ENCODE data around the gene TOB2.

The TOB2 gene, protein sequence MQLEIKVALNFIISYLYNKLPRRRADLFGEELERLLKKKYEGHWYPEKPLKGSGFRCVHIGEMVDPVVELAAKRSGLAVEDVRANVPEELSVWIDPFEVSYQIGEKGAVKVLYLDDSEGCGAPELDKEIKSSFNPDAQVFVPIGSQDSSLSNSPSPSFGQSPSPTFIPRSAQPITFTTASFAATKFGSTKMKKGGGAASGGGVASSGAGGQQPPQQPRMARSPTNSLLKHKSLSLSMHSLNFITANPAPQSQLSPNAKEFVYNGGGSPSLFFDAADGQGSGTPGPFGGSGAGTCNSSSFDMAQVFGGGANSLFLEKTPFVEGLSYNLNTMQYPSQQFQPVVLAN

DNA sequence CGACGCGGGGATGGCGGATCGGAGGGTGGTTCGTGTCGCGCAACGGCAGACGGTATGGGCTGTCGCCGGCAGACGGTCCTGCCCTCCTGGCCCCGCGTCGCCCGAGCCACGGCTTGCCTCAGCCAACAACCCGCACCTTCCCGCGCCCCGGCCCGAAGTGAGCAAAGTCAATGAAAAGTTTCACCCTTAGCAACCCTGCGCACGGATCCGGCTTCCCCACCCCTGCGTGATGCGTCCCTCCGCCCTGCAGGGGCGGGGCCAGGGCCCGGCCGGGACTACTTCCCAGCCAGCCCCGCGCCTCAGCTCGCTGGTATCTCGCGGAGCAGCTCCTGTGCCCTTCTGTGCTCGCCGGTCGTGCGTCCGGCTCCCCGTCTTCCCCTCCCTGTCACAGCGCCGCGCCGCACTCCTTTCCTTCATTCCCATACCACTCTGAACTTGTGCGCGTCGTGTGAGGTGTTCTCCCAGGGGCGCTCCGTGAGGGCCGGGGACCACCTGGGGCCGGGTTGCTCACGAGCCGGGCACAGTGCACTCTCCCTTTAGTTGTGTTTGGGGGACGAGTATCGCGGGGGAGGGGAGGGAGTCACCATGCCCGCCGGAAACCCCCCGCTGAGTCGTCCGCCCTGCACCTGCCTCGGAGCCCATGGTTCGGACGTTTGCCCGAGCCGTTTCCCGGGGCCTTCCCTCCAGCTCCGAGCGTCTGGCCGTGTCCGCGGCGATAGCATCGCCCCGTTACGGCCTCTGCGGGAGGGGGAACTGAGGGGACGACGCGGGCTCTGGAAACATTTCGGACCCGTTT lies at the start of gene TOB2:
Gene TOB2, minus strand, starts transcription at position 163 of the 796 bp plus-strand sequence. CDS start 9,456 bp downstream, outside the sequence.
- in situ Hi-C loops (cut with MboI; ENCODE audit: low sequenced_read_pairs) = no loop called here

DNA sequence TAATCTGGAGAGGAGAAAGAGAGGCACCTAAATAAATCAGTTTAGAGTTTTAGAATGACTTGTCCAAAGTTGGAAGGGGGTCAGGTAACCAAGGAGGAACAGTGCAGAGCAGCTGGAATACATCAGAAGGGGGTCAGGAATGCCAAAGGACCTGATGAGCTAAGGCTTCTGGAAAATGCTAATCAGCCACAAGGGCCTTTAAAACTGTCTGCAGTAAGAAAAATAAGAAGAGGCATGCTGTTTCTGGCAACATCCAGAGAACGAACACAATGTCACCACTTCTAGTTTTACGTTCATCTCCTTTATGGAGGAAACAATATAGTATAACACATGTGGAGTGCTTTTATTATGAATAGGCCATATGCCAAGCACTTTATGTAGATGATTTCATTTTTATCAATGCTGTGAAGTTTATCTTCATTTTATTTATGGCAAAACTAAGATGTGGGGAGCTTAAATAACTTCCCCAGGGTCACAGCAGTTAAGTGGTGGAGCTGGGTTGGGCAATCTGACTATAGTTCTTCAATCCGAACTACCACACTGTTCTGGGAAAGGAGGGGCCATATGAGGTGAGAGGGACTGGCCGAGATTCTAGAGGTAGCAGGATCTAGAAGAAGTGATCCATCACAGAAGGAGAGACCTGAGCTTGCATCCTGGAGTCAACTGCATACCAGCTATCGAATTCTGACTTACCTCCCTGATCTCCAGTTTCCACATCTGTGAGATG lies 44.9 kb upstream of the TOB2 start:
- in situ Hi-C loops (cut with MboI; ENCODE audit: low sequenced_read_pairs) = no loop called here

DNA sequence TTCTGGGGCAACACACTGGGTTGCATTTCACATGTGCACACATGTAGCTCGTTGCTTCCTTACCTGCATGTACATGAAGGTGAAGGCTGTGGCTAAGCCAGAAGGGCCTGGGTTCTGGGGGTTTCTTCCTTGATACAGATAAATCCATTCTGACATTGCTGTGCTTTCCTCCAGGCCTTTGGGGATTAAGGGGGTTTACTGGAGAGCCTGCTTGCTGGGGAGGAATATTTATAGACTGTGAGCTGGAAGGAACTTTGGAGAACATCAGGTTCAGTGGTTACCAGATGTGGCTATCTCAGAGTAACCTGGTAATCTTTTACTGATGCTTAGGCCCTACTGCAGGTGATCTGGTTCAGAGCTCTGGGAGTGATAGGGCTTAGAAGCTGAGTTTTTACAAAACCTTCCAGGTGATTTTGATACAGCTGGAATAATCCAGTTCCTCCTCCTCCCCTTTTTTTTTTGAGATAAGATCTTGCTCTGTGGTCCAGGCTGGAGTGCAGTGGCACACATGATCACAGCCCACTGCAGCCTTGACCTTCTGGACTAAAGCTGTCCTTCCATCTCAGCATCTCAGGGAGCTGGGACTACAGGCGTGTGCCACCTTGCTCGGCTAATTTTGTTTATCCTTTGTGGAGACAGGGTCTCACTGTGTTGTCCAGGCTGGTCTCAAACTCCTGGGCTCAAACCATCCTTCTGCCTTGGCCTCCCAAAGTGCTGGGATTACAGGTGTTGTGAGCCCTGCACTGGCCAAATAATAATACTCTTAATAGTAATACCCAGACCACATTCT lies 42.2 kb upstream of the TOB2 start:
- in situ Hi-C loops (cut with MboI; ENCODE audit: low sequenced_read_pairs) = no loop called here

DNA sequence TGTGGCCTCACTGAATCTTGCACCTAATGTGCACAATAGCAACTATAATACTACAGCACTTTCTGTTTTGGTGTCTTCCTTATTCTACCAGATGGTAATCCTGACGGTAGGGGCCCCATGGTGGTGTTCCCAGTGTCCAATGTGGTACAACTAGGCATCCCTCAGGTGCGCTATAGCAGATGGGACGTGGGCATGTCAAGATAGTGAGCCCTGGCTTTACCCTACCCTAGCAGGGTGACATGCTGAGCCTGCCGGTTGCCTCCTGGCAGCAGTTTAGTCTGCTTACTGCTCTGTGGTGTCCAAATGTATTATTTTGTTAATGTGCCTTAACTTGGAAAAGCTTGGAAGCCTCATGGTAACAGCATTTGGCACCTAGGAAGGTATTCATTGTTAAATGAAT lies 41.5 kb upstream of the TOB2 start:
- in situ Hi-C loops (cut with MboI; ENCODE audit: low sequenced_read_pairs) = no loop called here

DNA sequence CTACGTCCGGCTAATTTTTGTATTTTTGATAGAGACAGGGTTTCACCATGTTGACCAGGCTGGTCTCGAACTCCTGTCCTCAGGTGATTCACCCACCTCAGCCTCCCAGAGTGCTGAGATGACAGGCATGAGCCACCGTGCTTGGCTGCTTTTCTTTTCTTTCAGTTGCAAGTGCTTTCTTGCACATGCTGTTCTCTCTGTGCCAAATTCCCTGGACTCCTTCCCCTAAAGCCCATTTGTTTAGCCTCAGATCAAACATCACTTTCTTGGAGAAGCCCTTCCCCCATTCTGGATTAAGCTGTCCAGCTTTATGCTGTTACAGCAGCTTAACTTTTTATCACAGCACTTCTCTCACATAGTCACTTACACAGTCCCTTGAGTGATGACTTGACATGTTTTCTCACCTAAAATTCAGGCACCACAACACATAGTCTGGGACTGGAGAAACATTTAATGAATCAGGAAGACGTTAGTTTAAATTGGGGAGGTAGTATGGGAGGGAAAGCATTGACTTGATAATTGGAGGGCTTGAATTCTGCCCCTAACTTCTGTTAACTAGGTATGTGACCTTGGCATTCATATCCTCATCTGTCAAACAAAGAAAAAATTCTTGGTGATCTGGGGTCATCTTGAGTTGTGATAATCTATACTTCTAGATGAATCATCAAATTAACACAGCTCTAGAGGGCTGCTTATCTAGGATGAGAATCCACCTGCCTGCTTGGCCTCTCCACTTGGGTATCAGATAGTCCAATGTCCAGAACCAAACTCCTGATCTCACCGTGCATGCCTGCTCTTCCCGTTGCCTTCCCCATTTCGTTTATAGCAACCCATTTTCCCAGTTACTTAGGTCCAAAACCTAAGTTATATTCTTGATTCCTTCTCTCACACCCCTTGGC lies 40.7 kb upstream of the TOB2 start:
- in situ Hi-C loops (cut with MboI; ENCODE audit: low sequenced_read_pairs) = no loop called here

DNA sequence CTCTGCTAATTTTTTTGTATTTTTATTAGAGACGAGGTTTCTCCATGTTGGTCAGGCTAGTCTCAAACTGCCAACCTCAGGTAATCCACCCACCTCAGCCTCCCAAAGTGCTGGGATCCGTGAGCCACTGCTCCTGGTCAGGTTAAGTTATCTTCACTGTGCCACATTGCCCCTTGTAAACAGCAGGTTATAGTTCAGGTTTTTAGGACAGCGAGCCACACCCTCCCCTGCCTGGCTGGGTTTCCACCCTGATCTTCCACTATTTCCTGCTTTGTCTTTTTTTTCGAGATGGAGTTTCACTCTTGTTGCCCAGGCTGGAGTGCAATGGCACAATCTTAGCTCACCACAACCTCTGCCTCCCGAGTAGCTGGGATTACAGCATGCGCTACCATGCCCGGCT lies 38.4 kb upstream of the TOB2 start:
- in situ Hi-C loops (cut with MboI; ENCODE audit: low sequenced_read_pairs) = no loop called here

DNA sequence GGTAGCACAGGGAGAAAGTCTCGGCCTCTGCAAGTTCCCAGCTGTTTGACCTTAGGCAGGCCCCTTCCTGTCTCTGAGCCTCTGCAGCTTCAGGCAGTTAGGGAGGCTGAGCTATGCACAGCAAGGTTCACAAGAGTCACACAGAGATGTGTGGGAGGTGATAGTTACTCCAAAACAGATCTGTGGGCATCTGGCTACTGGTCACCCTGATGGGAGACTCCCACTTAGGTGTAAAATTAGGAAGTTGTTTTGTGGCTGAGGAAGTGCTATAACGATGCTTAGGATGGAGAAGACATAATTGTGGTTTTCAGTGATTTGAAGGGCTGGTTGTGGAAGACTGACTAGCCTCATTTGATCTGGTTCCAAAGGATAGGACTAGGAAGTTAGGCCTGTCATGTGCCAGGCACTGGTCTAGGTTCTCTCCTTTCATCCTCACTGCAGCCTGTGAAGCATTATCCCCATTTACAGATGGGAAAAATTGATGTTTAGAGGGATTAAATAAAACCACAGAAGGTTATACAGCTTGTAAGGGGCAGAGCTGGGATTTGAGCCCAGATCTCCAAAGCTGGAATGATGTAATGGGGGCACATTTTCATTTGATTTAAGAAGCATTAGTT lies 35.8 kb upstream of the TOB2 start:
- in situ Hi-C loops (cut with MboI; ENCODE audit: low sequenced_read_pairs) = no loop called here

DNA sequence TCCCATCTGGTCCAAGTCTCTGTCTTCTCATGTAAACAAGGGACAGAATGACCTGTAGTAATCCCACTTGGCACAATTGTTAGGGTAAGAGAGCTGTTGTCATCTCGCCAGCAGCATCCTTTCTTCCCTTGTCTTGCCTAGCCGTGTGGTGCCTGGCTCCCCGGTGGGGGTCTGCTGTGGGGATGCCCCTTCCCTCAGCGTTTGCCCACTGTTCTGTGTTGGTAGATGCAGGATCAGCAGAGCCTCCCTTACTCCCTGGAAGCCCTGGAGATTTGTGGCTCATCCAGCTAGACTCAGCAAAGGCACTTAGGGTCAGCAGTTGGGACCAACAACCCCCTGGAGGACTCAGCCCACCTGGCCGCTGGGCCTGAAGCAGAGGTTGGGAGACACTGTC lies 35.3 kb upstream of the TOB2 start:
- in situ Hi-C loops (cut with MboI; ENCODE audit: low sequenced_read_pairs) = no loop called here

DNA sequence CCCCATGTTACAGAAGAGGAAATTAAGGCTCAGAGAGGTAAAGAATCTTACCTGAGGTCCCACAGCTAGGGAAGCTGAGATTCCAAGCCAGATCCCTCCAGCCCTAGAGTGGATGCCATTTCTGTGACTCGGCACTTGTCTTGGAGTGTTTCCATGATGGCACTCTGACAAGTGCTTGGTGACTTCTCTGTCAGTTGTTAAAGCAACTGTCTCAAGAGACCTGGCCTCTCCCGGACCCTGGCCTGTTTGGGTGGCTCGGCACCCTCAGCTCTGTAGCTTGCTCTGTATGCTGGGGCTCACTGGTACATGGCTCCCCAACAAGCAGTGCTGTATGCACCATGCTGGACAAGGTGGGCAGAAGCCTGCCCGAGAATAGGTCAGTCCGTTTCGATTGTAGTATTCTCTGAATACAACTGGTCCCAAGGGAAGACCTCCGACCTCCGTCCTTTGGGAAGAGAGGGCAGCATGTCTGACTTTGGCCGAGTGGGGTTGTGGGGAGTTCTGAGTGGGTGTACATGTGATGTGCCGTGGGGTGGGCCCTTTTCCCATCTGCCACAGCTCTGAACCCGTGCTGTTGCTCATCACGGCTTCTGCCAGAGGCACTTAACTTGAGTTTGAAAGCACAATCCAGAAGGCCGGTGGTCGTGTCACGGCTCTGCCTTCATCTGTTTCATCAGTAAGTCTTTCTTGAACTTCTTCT lies 34.7 kb upstream of the TOB2 start:
- in situ Hi-C loops (cut with MboI; ENCODE audit: low sequenced_read_pairs) = no loop called here

DNA sequence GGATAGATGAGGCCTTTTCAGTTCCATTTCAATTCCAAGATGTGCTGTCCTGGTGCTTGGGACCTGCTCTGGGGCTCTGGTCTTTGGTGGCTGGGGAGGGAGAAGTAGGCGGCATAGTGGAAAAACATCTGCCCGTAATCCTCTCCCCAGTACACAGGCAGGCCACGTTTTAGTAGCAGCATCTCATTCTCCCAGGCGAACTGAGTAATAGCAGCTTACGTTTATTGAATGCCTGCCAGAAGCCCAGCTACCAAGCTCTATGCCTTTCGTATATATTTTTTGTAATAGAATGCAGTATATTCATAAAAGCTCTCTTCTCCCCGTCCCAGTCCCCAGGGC lies 33.8 kb upstream of the TOB2 start:
- in situ Hi-C loops (cut with MboI; ENCODE audit: low sequenced_read_pairs) = no loop called here

DNA sequence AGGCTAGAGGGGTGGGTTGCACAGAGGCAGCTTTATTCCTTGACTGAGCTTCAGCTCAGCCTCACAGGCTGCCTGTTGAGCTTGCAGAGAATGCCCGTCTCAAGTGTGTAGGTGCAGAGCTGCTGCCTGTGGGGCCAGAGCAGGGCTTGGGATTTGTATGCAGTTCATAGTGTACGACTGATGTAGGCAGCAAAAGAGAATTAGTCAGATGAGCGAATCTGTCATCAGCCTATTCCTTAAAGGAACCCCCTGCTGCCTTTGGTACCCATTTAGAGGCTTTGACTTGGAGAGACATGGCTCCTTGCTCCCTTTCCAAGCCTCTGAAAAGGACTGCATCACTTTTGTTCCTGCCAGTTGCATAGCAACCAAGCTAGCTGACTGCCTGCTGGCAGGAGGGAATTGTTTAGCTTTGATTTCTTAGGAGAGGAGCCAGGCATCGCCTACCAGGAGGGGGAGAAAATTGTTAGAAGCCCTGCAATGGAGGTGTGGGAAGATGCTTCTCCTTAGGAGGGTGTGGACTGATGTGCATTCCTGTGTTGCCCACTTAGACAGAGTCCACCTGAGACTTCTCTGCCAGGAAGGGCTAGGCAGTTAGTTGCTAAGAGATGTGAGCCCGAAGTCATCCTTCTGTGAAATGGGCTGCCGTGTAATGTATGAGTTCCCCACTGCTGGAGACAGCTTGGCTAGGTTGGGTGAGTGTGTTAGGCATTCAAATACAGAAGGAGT lies 33.2 kb upstream of the TOB2 start:
- in situ Hi-C loops (cut with MboI; ENCODE audit: low sequenced_read_pairs) = no loop called here

DNA sequence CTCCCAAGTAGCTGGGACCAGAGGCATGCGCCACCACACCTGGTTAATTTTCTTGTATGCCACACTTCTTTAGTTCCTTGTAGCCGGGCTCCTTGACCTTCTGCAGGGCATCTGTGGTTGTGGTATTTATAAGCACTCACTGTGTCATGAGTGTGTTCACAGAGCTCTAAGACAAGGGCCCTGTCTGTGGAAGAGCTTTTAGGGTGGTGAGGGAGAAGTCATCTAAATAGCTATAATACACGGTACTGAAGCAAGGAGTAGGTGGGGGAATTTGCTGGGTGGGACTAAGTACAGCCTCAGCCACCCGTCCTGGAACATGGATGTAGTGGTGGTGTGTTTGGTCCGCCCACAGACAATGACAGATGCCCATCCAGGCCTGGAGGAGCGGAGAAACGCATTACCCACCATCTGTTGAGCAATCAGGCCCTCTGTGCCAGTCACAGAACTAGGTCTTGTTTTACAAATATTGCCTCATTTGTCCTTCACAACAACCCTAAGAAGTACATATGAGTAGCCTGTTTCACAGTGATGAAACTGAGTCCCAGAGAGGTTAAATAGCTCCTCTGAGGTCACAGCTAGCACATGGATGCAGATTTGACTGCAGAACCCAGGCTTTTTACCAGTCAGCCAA lies 32.4 kb upstream of the TOB2 start:
- in situ Hi-C loops (cut with MboI; ENCODE audit: low sequenced_read_pairs) = no loop called here

DNA sequence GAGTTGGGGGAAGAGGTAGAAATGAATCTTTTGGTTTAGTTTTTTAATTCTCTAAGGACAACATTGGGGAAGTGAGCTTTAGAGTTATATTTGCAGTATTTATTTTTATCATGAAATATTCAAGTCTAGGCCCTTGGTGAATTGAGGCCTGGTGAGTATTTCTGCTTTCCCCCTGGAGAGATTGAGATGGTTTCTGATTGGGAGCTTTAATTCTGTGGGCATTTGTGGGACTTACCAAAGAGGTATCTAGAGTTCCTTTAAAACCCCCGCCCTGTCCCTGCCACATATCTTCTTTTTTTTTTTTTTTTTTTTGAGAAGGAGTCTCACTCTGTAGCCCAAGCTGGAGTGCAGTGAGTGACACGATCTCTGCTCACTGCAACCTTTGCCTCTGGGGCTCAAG lies 31.9 kb upstream of the TOB2 start:
- in situ Hi-C loops (cut with MboI; ENCODE audit: low sequenced_read_pairs) = no loop called here

DNA sequence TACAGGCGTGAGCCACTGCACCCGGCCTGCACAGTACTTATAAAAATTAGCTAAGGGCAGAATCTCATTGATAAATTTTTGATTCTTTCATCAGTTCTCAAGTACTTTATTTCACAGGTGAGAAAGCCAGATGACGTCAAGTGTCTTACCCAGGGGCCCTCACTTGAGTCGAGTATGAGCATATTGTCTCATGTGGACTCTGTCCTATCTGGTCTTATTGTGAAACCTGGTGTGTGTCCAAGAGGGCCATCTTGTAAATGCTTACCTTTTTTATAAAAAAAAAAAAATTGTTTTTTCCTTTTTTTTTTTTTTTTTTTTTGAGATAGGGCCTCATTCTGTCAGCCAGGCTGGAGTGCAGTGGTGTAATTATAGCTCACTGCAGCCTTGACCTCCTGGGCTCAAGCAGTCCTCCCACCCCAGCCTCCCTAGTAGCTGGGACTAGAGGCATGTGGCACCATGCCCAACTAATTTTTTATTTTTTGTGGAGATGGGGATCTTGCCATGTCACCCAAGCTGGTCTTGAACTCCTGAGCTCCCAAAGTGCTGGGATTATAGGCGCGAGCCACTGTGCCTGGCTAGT lies 28.4 kb upstream of the TOB2 start:
- in situ Hi-C loops (cut with MboI; ENCODE audit: low sequenced_read_pairs) = no loop called here

DNA sequence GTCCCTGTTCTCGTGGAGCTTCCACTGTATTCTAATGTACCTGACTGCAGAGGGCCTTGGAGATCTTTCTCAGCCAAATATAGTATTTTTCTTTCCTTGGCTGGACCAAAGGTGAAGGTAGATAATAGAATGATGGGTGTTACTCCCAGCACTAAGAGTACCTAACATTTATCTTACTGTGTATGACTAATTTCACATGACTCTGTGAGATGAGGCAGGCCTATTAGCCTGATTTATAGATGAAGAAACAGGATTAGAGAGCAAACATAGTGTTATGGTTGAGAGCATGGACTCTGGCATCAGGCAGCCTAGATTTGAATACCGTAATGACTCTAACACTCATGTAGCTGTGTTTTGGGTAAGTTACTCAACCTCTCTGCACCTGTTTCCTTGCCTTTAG lies 25.0 kb upstream of the TOB2 start:
- in situ Hi-C loops (cut with MboI; ENCODE audit: low sequenced_read_pairs) = no loop called here

DNA sequence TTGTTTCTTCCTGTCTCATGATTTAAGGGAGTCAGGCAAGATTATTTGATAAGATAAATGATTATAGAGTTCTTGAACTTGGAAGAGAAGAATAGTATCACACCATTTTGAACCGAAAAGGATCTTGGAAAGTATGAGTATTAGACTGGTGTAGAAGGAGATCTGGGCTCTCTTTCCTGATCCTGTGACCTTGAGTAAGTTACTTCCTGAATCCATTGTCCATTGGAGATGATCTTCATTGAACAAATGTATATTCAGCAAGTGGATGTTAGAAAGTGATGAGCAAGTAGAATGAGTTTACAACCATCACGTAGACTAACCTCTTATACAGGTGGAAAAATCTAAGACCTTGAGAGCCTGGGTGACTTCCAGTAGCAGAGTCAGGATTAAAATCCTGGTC lies 24.3 kb upstream of the TOB2 start:
- in situ Hi-C loops (cut with MboI; ENCODE audit: low sequenced_read_pairs) = no loop called here

DNA sequence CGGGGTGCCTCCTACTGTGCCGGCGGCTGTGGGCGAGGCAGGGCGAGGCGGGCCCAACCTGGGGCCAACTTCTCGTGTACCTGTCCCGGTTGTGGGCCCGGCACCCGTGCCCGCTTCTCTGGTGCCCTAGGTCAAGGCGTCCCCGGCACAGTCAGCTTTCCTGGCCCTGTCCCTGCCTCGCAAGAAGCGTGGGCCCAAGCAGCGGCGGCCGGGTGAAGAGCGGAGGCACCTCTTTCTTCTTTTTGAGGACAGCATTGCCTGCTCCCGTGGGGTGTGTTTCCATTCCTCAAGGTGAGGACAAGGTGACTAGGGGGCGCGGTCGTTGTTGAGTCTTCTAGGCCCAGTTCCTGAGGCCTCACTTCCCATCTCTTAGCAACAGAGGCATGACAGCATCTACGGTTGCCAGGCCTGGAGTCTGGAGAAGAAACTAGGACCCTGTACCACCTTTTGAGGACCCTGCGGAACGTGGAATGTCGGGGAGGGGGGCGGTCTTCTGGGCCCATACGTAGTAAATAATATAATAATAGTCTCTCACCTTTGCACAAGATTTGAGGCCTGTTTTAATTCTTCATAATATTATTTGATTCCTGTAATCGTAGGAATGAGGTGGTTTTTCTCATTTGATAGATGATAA lies 22.7 kb upstream of the TOB2 start:
- in situ Hi-C loops (cut with MboI; ENCODE audit: low sequenced_read_pairs) = no loop called here

All from HL-60/S4 treated with retinoic acid at 250 ng/mL for 4 days and 3 days (cell line).